ENCODE data around the gene EN2. TPM values are rescaled to one million over a fixed set of nuclear protein-coding genes. Genes with fewer than 3 reads are reported as not detected.

The EN2 gene
- total and polyA plus RNA-seq, 2 of the 4 experiments (the other 2 are of a cell fraction), result not detected

DNA sequence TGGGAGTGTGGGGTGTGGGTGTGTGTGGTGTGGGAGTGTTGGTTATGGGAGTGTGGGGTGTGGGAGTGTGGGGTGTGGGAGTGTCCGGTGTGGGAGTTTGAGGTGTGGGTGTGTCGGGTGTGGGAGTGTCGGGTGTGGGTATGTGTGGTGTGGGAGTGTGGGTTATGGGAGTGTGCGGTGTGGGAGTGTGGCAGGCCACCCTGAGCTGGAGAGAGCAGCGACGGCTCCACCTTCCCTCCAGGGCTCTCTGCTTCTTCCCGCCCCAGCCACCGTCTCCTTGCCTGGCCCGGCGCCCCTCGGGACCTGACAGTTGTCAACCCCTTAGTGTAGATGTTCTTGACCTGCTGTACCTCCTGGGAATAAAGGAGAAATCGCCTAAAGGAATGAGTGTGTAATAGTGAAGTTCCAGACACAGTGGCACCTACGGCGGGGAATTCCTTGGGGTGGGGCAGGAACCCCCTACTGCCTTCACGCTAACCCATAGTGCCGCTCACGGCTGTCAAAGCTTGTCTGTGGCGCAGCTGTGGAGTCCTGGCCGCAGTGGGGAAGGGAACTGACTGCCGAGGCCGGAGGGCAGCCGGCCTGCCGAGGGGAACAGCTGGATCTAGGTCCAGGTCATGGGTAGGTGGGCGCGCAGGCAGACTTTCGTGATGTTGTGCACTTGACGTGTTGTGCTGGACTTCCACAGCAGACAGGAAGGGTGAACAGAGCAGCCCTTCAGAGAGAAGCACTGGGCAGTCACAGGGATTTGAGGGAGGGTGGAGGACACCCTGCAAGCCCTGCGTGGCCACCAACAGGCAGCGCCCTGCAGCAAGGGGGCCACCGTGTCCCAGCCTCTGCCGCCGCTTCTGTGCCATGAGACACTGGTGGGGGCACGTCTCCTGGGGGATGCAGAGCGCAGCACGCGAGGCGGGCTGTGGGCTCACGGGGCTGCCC, 49.0 kb upstream of the EN2 start (continued):
- no peak for TF ChIP-seq CTCF (conservative IDR thresholded peaks at IDR 0.05; ENCODE audit: low read depth, low read length)
- TF ChIP-seq, protein P1, sequence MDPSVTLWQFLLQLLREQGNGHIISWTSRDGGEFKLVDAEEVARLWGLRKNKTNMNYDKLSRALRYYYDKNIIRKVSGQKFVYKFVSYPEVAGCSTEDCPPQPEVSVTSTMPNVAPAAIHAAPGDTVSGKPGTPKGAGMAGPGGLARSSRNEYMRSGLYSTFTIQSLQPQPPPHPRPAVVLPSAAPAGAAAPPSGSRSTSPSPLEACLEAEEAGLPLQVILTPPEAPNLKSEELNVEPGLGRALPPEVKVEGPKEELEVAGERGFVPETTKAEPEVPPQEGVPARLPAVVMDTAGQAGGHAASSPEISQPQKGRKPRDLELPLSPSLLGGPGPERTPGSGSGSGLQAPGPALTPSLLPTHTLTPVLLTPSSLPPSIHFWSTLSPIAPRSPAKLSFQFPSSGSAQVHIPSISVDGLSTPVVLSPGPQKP (IDR thresholded peaks at IDR 0.05; ENCODE audit: borderline replicate concordance, low read depth, low read length), result no peak
